Fibroblast of villous mesenchyme (primary cell): ENCODE results near the gene TRIM33. TPM values are rescaled to one million over a fixed set of nuclear protein-coding genes. Genes with fewer than 3 reads are reported as not detected.

Source experiments
- DNase-seq: peaks from one replicate; pipeline ENCODE4 v3.0.0-alpha.2; 2010; ENCODE audit warnings: low read depth
- H3K4me3 ChIP-seq: 2 replicates; pipeline ENCODE4 v1.5.1; 2011; ENCODE audit warnings: low read depth, mild to moderate bottlenecking, low read length
- CTCF ChIP-seq: IDR thresholded peaks from 2 replicates; pipeline ENCODE4 v1.5.1; 2012; ENCODE audit warnings: low read depth, mild to moderate bottlenecking, low read length; ENCODE audit not compliant: insufficient read depth
- total RNA-seq: library from RNA; depleted of rRNA; stranded (reverse); fragments of >200 nt; gene quantifications from 2 replicates; pipeline ENCODE4 v1.2.3, GENCODE V29; 2012

The TRIM33 gene
- total RNA-seq, 1 donor = 36.3 TPM

- TF ChIP-seq CTCF = no peak
- peak; percentile 13 for DNase-seq
- no peak overlapping the region for H3K4me3 ChIP-seq
Measured at GRCh38 chr1:114517348-114517747, 6.3 kb upstream of the TRIM33 start.

- no peak overlapping the region for H3K4me3 ChIP-seq
- TF ChIP-seq CTCF = no peak
- DNase-seq = no peak
Measured at GRCh38 chr1:114512595-114513280, 1.7 kb upstream of the TRIM33 start.

- TF ChIP-seq CTCF = no peak
- peak overlapping the region; percentile 89 for H3K4me3 ChIP-seq
- peak; percentile 29 for DNase-seq
Measured at GRCh38 chr1:114510274-114511031, 550 bp downstream of the TRIM33 start.

GRCh38 chr1:114509596-114510273 lies 1.3 kb downstream of the TRIM33 start:
- DNase-seq = peak; percentile 12
- H3K4me3 ChIP-seq = peak overlapping the region; percentile 89
- no peak for TF ChIP-seq CTCF

GRCh38 chr1:114508386-114508898 lies 2.6 kb downstream of the TRIM33 start:
- TF ChIP-seq CTCF = no peak
- no peak for DNase-seq
- H3K4me3 ChIP-seq = peak overlapping the region; percentile 89

- no peak for TF ChIP-seq CTCF
- no peak overlapping the region for H3K4me3 ChIP-seq
- no peak for DNase-seq
Measured at GRCh38 chr1:114507513-114507912, 3.5 kb downstream of the TRIM33 start.
